RPMI8226 (cell line): Measurements from ENCODE around the gene AP3S1.

Experiments
- DNase-seq: peaks from one replicate; pipeline ENCODE4 v3.0.0-alpha.2; 2015

Gene AP3S1

GRCh38 chr5:115825948-115826347 lies 15.8 kb upstream of the AP3S1 start:
- no peak for DNase-seq

GRCh38 chr5:115829913-115830312 lies 11.8 kb upstream of the AP3S1 start:
- no peak for DNase-seq

- DNase-seq: peak; percentile 65
These were observed 10.5 kb upstream of the AP3S1 start for GRCh38 chr5:115831163-115831768.

GRCh38 chr5:115835481-115835880 lies 6.3 kb upstream of the AP3S1 start:
- no peak for DNase-seq

- peak; percentile 61 for DNase-seq
These were observed 2.7 kb upstream of the AP3S1 start for GRCh38 chr5:115838885-115839518.

- no peak for DNase-seq
These were observed 862 bp upstream of the AP3S1 start for GRCh38 chr5:115840873-115841272.

- DNase-seq: peak; percentile 78
These were observed 577 bp downstream of the AP3S1 start for GRCh38 chr5:115842089-115842935.

- DNase-seq: peak; percentile 13
These were observed 1.2 kb downstream of the AP3S1 start for GRCh38 chr5:115842952-115843351.

- DNase-seq: no peak
These were observed 1.9 kb downstream of the AP3S1 start for GRCh38 chr5:115843444-115844130.

GRCh38 chr5:115844321-115844817 lies 2.6 kb downstream of the AP3S1 start:
- DNase-seq: no peak

GRCh38 chr5:115847290-115847689 lies 5.6 kb downstream of the AP3S1 start:
- DNase-seq: no peak

- DNase-seq: no peak
These were observed 7.6 kb downstream of the AP3S1 start for GRCh38 chr5:115849258-115849798.

GRCh38 chr5:115850744-115851416 lies 9.1 kb downstream of the AP3S1 start:
- no peak for DNase-seq

GRCh38 chr5:115854139-115854538 lies 12.4 kb downstream of the AP3S1 start:
- DNase-seq: no peak

GRCh38 chr5:115855959-115856358 lies 14.2 kb downstream of the AP3S1 start:
- no peak for DNase-seq

GRCh38 chr5:115857057-115857479 lies 15.3 kb downstream of the AP3S1 start:
- DNase-seq: no peak

- DNase-seq: no peak
These were observed 16.1 kb downstream of the AP3S1 start for GRCh38 chr5:115857626-115858349.

- no peak for DNase-seq
These were observed 16.7 kb downstream of the AP3S1 start for GRCh38 chr5:115858396-115858795.

- DNase-seq: no peak
These were observed 17.6 kb downstream of the AP3S1 start for GRCh38 chr5:115859378-115859777.

- DNase-seq: no peak
These were observed 27.6 kb downstream of the AP3S1 start for GRCh38 chr5:115869256-115869795.

- DNase-seq: no peak
These were observed 30.7 kb downstream of the AP3S1 start for GRCh38 chr5:115872447-115872846.
